ENCODE measurements around the gene KRTAP10-2.
"Not testable (repeated sequence)": the region's sequence is repeated elsewhere in the genome, so short reads cannot be mapped to it uniquely, and the experiment has no call there.

The KRTAP10-2 gene

GRCh38 chr21:44594406-44594916 lies 43.2 kb upstream of the KRTAP10-2 start:
- no peak overlapping the region for H3K4me3 ChIP-seq (ENCODE audit: low read depth, low read length)
- in situ Hi-C loops (cut with HindIII; ENCODE audit: low sequenced_read_pairs) = no loop called here
- TF ChIP-seq CTCF (IDR thresholded peaks at IDR 0.05; ENCODE audit: low read depth, low read length, missing control alignments) = no peak
- DNase-seq (ENCODE audit: low read depth) = no peak

DNA sequence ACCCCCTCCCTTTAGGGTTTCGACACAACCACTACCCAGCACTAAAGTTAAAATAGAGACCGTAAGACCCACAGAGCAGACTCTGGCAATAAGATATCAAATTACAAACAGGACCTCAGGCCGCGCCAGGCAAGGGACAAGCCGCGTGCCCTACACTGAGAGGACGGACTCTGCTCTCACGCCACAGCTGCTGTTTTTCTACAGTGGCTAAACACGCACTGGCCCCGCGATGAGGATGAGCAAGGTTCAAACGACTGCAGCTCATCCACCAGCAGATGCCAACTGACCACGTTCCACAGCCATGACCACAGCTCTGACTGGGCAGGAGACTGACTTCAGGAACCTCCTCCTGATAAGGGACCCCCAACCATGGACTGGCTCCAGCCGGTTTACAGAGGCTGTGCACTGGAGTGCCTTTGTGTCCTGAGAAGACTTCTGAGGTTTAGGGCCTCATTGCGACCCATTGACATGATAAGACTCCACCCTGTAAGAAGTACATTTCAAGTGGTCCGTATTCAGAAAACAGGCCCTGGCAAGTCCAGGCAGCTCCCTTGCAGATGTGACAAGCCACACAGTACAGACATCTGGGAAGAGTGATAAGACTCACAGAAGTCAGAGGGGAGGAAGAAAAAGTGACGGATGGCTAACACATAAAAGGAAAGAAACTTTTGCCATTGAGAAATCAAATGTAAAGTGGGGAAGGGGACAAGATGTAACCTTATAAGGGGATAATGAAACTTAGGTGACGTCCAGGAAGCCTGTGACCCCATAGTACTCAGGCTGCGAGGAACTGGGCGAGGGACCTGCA lies 42.5 kb upstream of the KRTAP10-2 start:
- in situ Hi-C loops (cut with HindIII; ENCODE audit: low sequenced_read_pairs) = no loop called here
- no peak for DNase-seq (ENCODE audit: low read depth)

DNA sequence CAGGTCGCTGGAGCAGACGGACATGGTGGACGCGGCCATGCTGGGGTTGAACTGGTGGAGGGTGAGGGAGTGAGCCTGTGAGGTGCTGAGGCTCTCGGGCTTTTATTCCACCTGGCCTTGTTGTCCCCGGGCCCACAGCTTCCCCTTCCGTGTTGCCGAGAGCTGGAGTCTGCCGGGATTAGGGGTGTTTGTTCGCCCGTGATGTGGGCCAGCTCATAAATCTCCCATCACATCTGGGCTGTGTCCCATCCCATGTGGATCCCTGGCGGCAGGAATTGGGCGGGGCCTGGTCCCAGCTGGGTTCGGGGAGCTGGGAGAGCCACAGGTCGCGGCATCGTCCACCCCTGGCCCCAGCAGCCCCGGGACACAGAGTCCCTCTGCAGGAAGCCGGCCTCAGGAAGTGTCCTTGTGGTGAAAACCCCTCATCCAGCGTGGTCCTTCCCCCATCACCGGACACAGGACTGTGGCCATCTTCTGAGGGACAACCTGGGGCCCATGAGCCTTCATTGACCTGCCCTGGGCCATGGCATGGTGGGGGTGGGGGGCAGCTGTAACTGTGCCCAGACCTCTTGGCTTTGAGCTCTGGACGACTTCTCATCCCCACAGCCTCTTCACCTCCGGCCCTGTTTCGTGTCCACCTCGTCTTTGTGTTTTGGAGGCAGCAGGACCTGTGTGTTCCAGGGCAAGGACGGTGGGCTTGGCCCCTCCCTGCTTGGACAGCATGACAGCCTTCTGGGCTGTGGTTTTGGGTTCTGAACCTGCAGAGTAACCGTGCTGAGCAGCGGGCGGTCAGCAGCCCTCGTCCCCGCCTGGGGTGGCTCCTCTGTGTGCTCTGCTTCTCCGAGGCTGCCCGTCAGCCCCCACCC lies 41.4 kb upstream of the KRTAP10-2 start, which contains the start of gene KRTAP10-6:
Gene KRTAP10-6 (minus strand): TSS at position 60 of the 866 bp plus-strand sequence. CDS start 21 bp downstream, at position 39.
- no peak within 1 kb of the TSS for H3K4me3 ChIP-seq (ENCODE audit: low read depth, low read length)
- no peak for DNase-seq (ENCODE audit: low read depth)
- no peak for TF ChIP-seq CTCF (IDR thresholded peaks at IDR 0.05; ENCODE audit: low read depth, low read length, missing control alignments)
- in situ Hi-C loops (cut with HindIII; ENCODE audit: low sequenced_read_pairs) = no loop called here

More for the DNA sequence above, 42.5 kb upstream of the KRTAP10-2 start:
- H3K4me3 ChIP-seq (ENCODE audit: low read depth, low read length) = no peak overlapping the region
- TF ChIP-seq CTCF (IDR thresholded peaks at IDR 0.05; ENCODE audit: low read depth, low read length, missing control alignments) = no peak

DNA sequence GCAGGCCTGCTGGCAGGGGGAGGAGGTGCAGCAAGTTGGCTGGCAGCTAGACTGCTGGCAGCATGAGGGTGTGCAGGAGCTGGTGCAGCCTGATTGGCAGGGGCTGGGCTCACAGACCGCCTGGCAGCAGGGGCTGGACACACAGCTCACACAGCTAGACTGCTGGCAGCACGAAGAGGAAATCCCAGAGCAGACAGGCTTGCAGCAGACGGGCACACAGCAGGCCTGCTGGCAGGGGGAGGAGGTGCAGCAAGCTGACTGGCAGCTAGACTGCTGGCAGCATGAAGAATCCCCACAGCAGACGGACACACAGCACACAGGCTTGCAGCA lies 40.5 kb upstream of the KRTAP10-2 start:
- DNase-seq (ENCODE audit: low read depth); in situ Hi-C loops (cut with HindIII; ENCODE audit: low sequenced_read_pairs); H3K4me3 ChIP-seq (ENCODE audit: low read depth, low read length): not testable (repeated sequence)

DNA sequence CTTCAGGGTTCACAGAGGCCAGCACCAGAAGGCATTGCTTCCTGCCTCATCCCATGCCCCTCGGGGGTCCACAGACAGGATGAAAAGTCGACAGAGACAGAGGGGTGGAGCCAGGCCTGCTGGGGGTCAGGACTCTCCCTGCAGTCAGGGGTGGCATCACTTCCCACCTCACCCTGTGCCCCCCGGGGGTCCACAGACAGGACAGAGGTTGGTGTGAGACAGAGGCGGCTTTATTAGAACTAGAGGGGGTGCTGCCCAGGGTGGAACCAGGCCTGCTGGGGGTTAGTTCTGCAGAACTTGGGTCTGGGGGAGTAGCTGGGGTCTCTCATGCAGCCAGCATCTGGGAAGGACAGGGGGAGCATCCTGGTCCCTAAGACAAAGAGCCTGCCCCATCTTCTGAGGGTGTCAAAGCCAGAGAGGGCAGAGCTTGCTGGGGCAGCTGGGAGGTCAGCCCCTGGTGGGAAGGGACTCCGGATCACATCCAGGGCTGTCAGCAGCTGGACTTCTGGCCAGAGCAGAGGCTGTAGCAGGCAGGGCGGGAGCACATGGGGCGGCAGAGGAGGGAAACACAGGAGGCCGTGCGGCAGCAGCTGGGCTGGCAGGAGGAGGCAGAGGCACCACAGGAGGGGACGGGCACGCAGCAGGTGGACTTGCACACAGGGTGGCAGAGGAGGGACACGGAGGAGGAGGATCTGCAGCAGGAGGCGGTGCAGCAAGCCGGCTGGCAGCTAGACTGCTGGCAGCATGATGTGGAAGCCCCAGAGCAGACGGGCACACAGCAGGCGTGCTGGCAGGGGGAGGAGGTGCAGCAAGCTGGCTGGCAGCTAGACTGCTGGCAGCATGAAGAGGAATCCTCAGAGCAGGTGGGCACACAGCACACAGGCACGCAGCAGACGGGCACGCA lies 39.8 kb upstream of the KRTAP10-2 start:
- in situ Hi-C loops (cut with HindIII; ENCODE audit: low sequenced_read_pairs); DNase-seq (ENCODE audit: low read depth); H3K4me3 ChIP-seq (ENCODE audit: low read depth, low read length): not testable (repeated sequence)

DNA sequence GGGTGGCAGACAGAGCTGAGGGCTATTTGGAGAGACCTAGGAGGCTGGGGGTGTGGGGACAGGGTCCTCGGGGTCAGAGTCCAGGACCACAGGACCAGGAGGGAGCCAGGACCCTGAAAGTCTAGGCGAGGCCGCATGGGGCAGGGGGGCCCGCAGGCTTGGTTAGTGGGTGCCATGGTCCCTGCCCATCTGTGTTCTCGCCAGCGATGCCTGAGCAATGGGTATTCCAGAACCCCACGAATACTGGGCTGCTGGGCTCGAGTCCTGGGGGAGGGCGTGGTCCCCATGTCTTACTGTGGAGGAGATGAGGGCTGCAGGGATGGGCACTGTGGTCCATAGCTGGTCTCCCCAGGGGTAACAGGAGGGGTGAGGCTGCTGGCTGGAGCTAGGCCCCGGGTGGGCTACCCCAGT lies 39.0 kb upstream of the KRTAP10-2 start:
- no peak for DNase-seq (ENCODE audit: low read depth)
- in situ Hi-C loops (cut with HindIII; ENCODE audit: low sequenced_read_pairs) = no loop called here
- no peak overlapping the region for H3K4me3 ChIP-seq (ENCODE audit: low read depth, low read length)
- no peak for TF ChIP-seq CTCF (IDR thresholded peaks at IDR 0.05; ENCODE audit: low read depth, low read length, missing control alignments)

All from astrocyte of the cerebellum (primary cell).